ENCODE data around the gene SFXN5.

DNA sequence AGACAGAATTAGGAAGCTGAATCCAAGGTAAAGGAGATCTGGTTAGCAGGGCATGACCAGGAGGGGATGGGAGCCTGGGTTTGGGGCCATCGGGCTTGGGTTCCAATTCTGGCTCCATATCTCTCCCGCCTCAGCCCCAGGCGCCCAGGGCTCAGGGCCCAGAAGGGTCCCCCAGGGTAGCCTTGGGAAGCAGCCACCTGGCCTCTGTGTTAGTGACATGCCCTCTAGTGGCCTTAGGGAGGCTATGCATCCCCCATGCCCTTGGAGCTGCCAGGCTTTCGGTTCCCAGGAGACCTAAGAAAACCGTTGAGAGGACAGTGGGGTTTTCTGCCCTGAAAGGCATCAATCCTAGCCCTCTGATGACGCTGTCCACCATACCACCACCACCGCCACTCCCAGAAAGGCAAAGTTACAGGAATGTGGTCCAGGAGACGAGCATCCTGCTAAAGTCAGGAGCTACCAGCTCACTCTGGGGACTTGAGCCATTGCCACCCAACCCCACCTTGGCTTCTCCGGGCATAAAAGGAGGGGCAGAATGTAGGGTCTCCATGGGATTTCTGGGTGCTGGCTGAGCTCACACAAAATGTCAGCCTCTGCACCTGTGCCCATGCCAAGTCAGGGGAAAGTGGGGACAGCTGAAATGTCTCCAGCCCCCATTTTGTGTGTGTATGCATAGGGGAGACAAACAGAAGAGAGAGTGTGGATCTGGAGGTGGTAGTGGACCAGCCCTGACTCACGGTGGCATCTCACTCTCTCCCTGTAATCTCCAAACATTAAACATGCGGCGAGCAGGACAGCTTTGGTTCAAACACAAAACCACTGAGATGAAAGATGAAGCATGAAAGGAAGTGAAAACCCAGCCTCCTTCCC is 97.7 kb downstream of the SFXN5 start:
- peak in 3 of 4 experiments; percentile 40 to 71 (median 43) for TF ChIP-seq CTCF (IDR thresholded peaks at IDR 0.05)
- TF ChIP-seq EP300 (IDR thresholded peaks at IDR 0.05): no peak
- TF ChIP-seq POLR2AphosphoS5 (IDR thresholded peaks at IDR 0.05): no peak
